ENCODE measurements around the gene NAA60. TPM values are rescaled to one million over a fixed set of nuclear protein-coding genes. Genes with fewer than 3 reads are reported as not detected.

The NAA60 gene
- total and polyA plus RNA-seq, 2 experiments from 2014 or later = 32.4 to 36.5 TPM

- TF ChIP-seq ZNF462 (CRISPR knock-in tag; IDR thresholded peaks at IDR 0.05) = no peak
- TF ChIP-seq ZNF331 (CRISPR knock-in tag; IDR thresholded peaks at IDR 0.05; ENCODE audit: low read depth) = no peak
- TF ChIP-seq NANOG (IDR thresholded peaks at IDR 0.05; ENCODE audit: borderline replicate concordance) = no peak
- no peak for TF ChIP-seq POLR2AphosphoS5 (IDR thresholded peaks at IDR 0.05; ENCODE audit: low read depth)
Observed at GRCh38 chr16:3479654-3480216, 36.3 kb downstream of the NAA60 start (continued).

- TF ChIP-seq, protein P1, sequence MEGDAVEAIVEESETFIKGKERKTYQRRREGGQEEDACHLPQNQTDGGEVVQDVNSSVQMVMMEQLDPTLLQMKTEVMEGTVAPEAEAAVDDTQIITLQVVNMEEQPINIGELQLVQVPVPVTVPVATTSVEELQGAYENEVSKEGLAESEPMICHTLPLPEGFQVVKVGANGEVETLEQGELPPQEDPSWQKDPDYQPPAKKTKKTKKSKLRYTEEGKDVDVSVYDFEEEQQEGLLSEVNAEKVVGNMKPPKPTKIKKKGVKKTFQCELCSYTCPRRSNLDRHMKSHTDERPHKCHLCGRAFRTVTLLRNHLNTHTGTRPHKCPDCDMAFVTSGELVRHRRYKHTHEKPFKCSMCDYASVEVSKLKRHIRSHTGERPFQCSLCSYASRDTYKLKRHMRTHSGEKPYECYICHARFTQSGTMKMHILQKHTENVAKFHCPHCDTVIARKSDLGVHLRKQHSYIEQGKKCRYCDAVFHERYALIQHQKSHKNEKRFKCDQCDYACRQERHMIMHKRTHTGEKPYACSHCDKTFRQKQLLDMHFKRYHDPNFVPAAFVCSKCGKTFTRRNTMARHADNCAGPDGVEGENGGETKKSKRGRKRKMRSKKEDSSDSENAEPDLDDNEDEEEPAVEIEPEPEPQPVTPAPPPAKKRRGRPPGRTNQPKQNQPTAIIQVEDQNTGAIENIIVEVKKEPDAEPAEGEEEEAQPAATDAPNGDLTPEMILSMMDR (conservative IDR thresholded peaks at IDR 0.05; ENCODE audit: low read depth in 2 of 2) = peak in 1 of 2 experiments; percentile 18; a peak in 1 of 4 replicates
- no peak for TF ChIP-seq ZNF462 (CRISPR knock-in tag; IDR thresholded peaks at IDR 0.05)
- Mint-ChIP-seq H3K4me3 (no peak overlapping the region), H3K36me3 (ENCODE audit: low read depth) (peaks cover 46% of the 10 kb centered on the region), H3K4me1 (peaks cover 11% of the 10 kb centered on the region; the same call in 2 of the 3 replicates), H3K27ac (peak overlapping the region; percentile 90), H3K27me3 (ENCODE audit: insufficient read depth, low read depth, poor library complexity) (peaks cover 12% of the 10 kb centered on the region), H3K9me3 (no peaks in the 10 kb centered on the region)
- H3K9me2 ChIP-seq (ENCODE audit: insufficient read depth) = no peaks in the 10 kb centered on the region
- no peak overlapping the region for H2AFZ ChIP-seq
- peaks cover 9% of the 10 kb centered on the region; the same call in 1 of the 2 replicates for H3K36me3 ChIP-seq (ENCODE audit: insufficient read depth)
- peaks cover 16% of the 10 kb centered on the region; the same call in 1 of the 2 replicates for H4K20me1 ChIP-seq (replicated peaks; ENCODE audit: insufficient read depth)
- DNase-seq (ENCODE audit: low spot score) = peak; percentile 50
- peaks cover 27% of the 10 kb centered on the region for H3K79me2 ChIP-seq (replicated peaks; ENCODE audit: insufficient read depth)
- H3K27ac ChIP-seq (ENCODE audit: low read depth) = peak overlapping the region; percentile 78
- peaks cover 11% of the 10 kb centered on the region for H3K4me1 ChIP-seq (ENCODE audit: insufficient read depth)
- peak overlapping the region; percentile 57; the same call in 1 of the 2 replicates for H3K4me2 ChIP-seq
- no peaks in the 10 kb centered on the region for H3F3A ChIP-seq (replicated peaks; ENCODE audit: low read depth)
- no peak overlapping the region for H3K4me3 ChIP-seq
- no peaks in the 10 kb centered on the region for H3K27me3 ChIP-seq (ENCODE audit: insufficient read depth)
- peak; percentile 65 for ATAC-seq
Observed at GRCh38 chr16:3480901-3481695, 37.6 kb downstream of the NAA60 start.

Data from GM23338 (cell line).